Measurements from ENCODE around the gene DCC.

DNA sequence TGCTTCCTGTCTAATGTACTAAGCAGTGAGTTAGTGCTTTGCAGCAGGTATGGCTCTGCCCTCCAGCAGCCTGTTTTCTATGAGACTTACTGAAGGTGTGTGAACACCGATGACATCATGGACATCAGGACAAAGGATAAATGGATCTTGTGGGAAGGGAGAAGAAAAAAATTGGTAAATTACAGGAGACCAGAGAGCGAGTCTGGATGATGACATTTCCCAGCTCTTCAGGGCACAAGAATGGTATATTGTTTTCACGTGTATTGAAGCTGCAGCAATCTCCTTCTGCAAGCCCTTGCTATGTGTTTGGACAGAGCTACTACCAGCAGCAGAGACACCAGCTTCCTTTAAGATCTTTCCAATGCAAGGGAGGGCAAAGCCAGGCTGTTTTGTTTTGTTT lies 47.2 kb downstream of the DCC start:
- no peak for TF ChIP-seq CTCF (IDR thresholded peaks at IDR 0.05)
- TF ChIP-seq POLR2A (IDR thresholded peaks at IDR 0.05) = no peak
- no peak for TF ChIP-seq POLR2AphosphoS5 (IDR thresholded peaks at IDR 0.05)

All from upper lobe of left lung (tissue), 4 donors.